Neural progenitor cell (in vitro differentiated cells): Measurements from ENCODE around the gene IL12B. TPM values are rescaled to one million over a fixed set of nuclear protein-coding genes. Genes with fewer than 3 reads are reported as not detected.
"Not testable (repeated sequence)": the region's sequence is repeated elsewhere in the genome, so short reads cannot be mapped to it uniquely, and the experiment has no call there.

Source experiments
- DNase-seq: peaks from one replicate; pipeline ENCODE4 v3.0.0-alpha.2; 2016; ENCODE audit warnings: low spot score
- H2AFZ ChIP-seq: fragments of 200-600 bp; sonication (generic); replicated peaks from 2 replicates; pipeline ENCODE4 v1.6.1; 2016; ENCODE audit warnings: antibody characterized with exemption
- H3F3A ChIP-seq: fragments of 200-600 bp; sonication (generic); 2 replicates; pipeline ENCODE4 v1.6.1; 2016; ENCODE audit warnings: antibody characterized with exemption, low read depth
- H3K27ac ChIP-seq: fragments of 200-600 bp; sonication (generic); 2 replicates; pipeline ENCODE4 v1.5.1; 2016; ENCODE audit warnings: mild to moderate bottlenecking
- H3K27me3 ChIP-seq: fragments of 200-600 bp; sonication (generic); 2 replicates; pipeline ENCODE4 v1.6.1; 2016; ENCODE audit warnings: mild to moderate bottlenecking, moderate library complexity
- H3K36me3 ChIP-seq: fragments of 200-600 bp; sonication (generic); 2 replicates; pipeline ENCODE4 v1.5.1; 2016
- H3K4me1 ChIP-seq: fragments of 200-600 bp; sonication (generic); 2 replicates; pipeline ENCODE4 v1.6.1; 2016; ENCODE audit warnings: mixed run types
- H3K4me2 ChIP-seq: fragments of 200-600 bp; sonication (generic); 2 replicates; pipeline ENCODE4 v1.6.1; 2016
- H3K4me3 ChIP-seq: fragments of 200-600 bp; sonication (generic); 2 replicates; pipeline ENCODE4 v1.5.1; 2016
- H3K79me2 ChIP-seq: fragments of 200-600 bp; sonication (generic); 2 replicates; pipeline ENCODE4 v1.6.1; 2016; ENCODE audit warnings: low read depth
- H3K9ac ChIP-seq: fragments of 200-600 bp; sonication (generic); 2 replicates; pipeline ENCODE4 v1.6.1; 2016
- H3K9me3 ChIP-seq: fragments of 200-600 bp; sonication (generic); 2 replicates; pipeline ENCODE4 v1.5.1; 2016; ENCODE audit warnings: low read depth
- H4K20me1 ChIP-seq: fragments of 200-600 bp; sonication (generic); 2 replicates; pipeline ENCODE4 v1.6.1; 2016; ENCODE audit warnings: low read depth
- H3K27ac Mint-ChIP-seq: 3 replicates; pipeline ENCODE4 v1.8.0; 2021; ENCODE audit warnings: mixed read lengths
- H3K27me3 Mint-ChIP-seq: 2 replicates; pipeline ENCODE4 v1.8.0; 2022; ENCODE audit warnings: low read depth, mild to moderate bottlenecking, inconsistent platforms, moderate library complexity, mixed read lengths; ENCODE audit not compliant: insufficient read depth
- H3K36me3 Mint-ChIP-seq: 3 replicates; pipeline ENCODE4 v1.8.0; 2021; ENCODE audit warnings: mixed read lengths
- H3K4me1 Mint-ChIP-seq: 3 replicates; pipeline ENCODE4 v1.8.0; 2021; ENCODE audit warnings: mixed read lengths
- H3K4me3 Mint-ChIP-seq: 3 replicates; pipeline ENCODE4 v1.8.0; 2021; ENCODE audit warnings: mild to moderate bottlenecking, moderate library complexity, mixed read lengths
- H3K9me3 Mint-ChIP-seq: 3 replicates; pipeline ENCODE4 v1.8.0; 2020; ENCODE audit warnings: mixed read lengths
- EZH2 ChIP-seq: fragments of 200-600 bp; sonication (generic); IDR thresholded peaks from 2 replicates; pipeline ENCODE4 v1.6.1; 2017; ENCODE audit warnings: antibody characterized with exemption, mild to moderate bottlenecking, moderate library complexity
- EZH2phosphoT487 ChIP-seq: fragments of 200-600 bp; sonication (generic); IDR thresholded peaks from 2 replicates; pipeline ENCODE4 v1.6.1; 2017; ENCODE audit warnings: antibody characterized with exemption
- total RNA-seq: library from RNA; depleted of rRNA; stranded (reverse); fragments of >200 nt; gene quantifications from 2 replicates; pipeline ENCODE4 v1.2.3, GENCODE V29; 2015; ENCODE audit warnings: low replicate concordance
- TF ChIP-seq, protein P1 (sequence below): fragments of 200-600 bp; sonication (generic); IDR thresholded peaks from 2 replicates; pipeline ENCODE4 v1.5.1; 2017; ENCODE audit warnings: antibody characterized with exemption, mild to moderate bottlenecking

The IL12B gene
- total RNA-seq, 1 donor from 2014 or later, result not detected

DNA sequence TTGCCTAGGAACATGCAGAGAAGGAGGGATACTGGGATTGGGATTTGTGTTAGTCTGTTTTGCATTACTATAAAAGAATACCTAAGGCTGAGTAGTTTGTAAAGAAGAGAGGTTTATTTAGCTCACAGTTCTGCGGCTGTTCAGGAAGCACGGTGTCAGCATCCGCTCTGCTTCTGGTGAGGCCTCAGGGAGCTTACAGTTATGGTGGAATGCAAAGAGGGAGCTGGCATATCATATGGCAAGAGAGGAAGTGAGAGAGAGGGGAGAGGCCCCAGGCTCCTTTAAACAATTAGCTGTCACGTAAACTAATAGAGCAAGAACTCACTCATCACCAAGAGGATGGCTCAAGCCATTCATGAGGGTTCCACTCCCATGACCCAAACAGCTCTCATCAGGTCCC, 27.0 kb downstream of the IL12B start:
- Histone ChIP-seq H3K36me3 (no peaks in the 10 kb centered on the region), H3K9me3 (no peaks in the 10 kb centered on the region), H2AFZ (no peak overlapping the region), H3K4me1 (no peaks in the 10 kb centered on the region), H3K9ac (no peak overlapping the region), H3K79me2 (no peaks in the 10 kb centered on the region), H3K27me3 (peaks cover 11% of the 10 kb centered on the region), H3K27ac (no peak overlapping the region), H3K4me3 (no peak overlapping the region), H3K4me2 (no peak overlapping the region), H4K20me1 (no peaks in the 10 kb centered on the region), H3F3A (no peaks in the 10 kb centered on the region)
- TF ChIP-seq EZH2, result no peak
- no peak for TF ChIP-seq EZH2phosphoT487
- TF ChIP-seq, protein P1, sequence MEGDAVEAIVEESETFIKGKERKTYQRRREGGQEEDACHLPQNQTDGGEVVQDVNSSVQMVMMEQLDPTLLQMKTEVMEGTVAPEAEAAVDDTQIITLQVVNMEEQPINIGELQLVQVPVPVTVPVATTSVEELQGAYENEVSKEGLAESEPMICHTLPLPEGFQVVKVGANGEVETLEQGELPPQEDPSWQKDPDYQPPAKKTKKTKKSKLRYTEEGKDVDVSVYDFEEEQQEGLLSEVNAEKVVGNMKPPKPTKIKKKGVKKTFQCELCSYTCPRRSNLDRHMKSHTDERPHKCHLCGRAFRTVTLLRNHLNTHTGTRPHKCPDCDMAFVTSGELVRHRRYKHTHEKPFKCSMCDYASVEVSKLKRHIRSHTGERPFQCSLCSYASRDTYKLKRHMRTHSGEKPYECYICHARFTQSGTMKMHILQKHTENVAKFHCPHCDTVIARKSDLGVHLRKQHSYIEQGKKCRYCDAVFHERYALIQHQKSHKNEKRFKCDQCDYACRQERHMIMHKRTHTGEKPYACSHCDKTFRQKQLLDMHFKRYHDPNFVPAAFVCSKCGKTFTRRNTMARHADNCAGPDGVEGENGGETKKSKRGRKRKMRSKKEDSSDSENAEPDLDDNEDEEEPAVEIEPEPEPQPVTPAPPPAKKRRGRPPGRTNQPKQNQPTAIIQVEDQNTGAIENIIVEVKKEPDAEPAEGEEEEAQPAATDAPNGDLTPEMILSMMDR, result no peak
- no peak overlapping the region for H3K4me3 Mint-ChIP-seq
- peaks cover 18% of the 10 kb centered on the region for H3K9me3 Mint-ChIP-seq
- DNase-seq, result no peak
- no peak overlapping the region for H3K27ac Mint-ChIP-seq
- peaks cover 3% of the 10 kb centered on the region for H3K27me3 Mint-ChIP-seq
- H3K4me1 Mint-ChIP-seq, result no peaks in the 10 kb centered on the region
- H3K36me3 Mint-ChIP-seq, result no peaks in the 10 kb centered on the region

DNA sequence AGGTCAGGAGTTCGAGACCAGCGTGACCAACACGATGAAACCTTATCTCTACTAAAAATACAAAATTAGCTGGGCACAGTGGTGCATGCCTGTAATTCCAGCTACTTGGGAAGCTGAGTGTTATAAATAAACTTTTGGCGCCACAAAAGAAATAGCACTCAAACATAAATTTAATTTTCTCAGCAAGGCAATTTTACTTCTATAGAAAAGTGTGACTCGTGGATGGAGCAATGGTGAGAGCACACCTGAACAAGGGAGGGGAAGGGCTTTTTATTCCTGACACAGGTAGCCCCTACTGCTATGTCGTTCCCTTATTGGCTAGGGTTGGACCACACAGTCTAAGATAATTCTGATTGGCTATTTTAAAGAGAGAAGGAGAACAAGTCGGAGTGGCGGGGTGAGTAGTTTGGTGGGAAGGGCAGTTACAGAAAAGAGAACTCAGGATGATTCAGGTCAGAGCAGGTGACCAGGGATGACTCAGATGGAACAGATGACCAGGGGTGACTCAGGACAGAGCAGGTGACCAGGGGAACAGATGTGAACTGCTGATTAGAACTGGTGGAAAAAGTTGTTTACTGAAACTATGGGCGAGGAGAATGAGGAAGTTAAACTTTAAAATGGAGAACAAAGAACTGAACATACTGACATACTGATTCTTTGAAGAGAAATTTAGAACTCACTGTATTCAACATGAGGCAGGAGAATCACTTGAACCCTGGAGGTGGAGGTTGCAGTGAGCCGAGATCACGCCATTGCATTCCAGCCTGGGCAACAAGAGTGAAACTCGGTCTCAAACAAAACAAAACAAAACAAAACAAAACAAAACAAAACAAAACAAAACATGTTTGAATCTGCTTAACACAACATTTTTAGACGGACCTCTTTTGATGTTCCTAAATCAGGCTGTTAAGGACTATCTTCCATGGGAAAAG, 28.1 kb downstream of the IL12B start:
- H3K79me2 ChIP-seq, H3K4me3 ChIP-seq, H2AFZ ChIP-seq, H3F3A ChIP-seq, DNase-seq, H3K9ac ChIP-seq, H3K27ac Mint-ChIP-seq, H3K9me3 ChIP-seq, H3K4me1 Mint-ChIP-seq, H3K36me3 Mint-ChIP-seq, H3K4me3 Mint-ChIP-seq, H3K27ac ChIP-seq, H3K36me3 ChIP-seq, H3K4me1 ChIP-seq, H3K4me2 ChIP-seq, H3K27me3 ChIP-seq, H4K20me1 ChIP-seq, H3K27me3 Mint-ChIP-seq: not testable (repeated sequence)
- peaks cover 28% of the 10 kb centered on the region for H3K9me3 Mint-ChIP-seq

GRCh38 chr5:159301466-159301865, 28.8 kb downstream of the IL12B start:
- H3K36me3 Mint-ChIP-seq, result no peaks in the 10 kb centered on the region
- no peak overlapping the region for H2AFZ ChIP-seq

GRCh38 chr5:159297300-159297699, 33.0 kb downstream of the IL12B start:
- not testable (repeated sequence) for DNase-seq, H3K9ac ChIP-seq, H3K4me1 Mint-ChIP-seq, H3K27me3 ChIP-seq, H3K27ac ChIP-seq, H3K27me3 Mint-ChIP-seq, H2AFZ ChIP-seq, H3K36me3 Mint-ChIP-seq, H3F3A ChIP-seq, H3K4me1 ChIP-seq, H3K27ac Mint-ChIP-seq, H3K4me3 ChIP-seq, H3K36me3 ChIP-seq, H3K4me2 ChIP-seq, H3K79me2 ChIP-seq, H3K4me3 Mint-ChIP-seq, H4K20me1 ChIP-seq, H3K9me3 ChIP-seq
- peaks cover 28% of the 10 kb centered on the region for H3K9me3 Mint-ChIP-seq

More at GRCh38 chr5:159301466-159301865, 28.8 kb downstream of the IL12B start:
- Mint-ChIP-seq H3K4me3 (no peak overlapping the region), H3K9me3 (peaks cover 32% of the 10 kb centered on the region), H3K4me1 (no peaks in the 10 kb centered on the region), H3K27ac (no peak overlapping the region), H3K27me3 (no peaks in the 10 kb centered on the region)
- Histone ChIP-seq H3K27me3 (no peaks in the 10 kb centered on the region), H3K4me3 (no peak overlapping the region), H3K9ac (no peak overlapping the region), H4K20me1 (no peaks in the 10 kb centered on the region), H3K36me3 (no peaks in the 10 kb centered on the region), H3F3A (no peaks in the 10 kb centered on the region), H3K4me1 (no peaks in the 10 kb centered on the region), H3K79me2 (no peaks in the 10 kb centered on the region), H3K4me2 (no peak overlapping the region), H3K9me3 (no peaks in the 10 kb centered on the region), H3K27ac (no peak overlapping the region)
- DNase-seq, result no peak
- TF ChIP-seq EZH2, result no peak
- no peak for TF ChIP-seq EZH2phosphoT487
- TF ChIP-seq, protein P1, result no peak
